Nephron (organoid): ENCODE measurements around the gene SND1.
A peak's percentile ranks its signal among the peaks of the same experiment; 100 is the strongest.

Experiments used
- H3K27ac Mint-ChIP-seq, 3 experiments: 2 replicates each; pipeline ENCODE4 v1.8.0; 2020; ENCODE audit warnings: mixed read lengths in 3 of 3, mild to moderate bottlenecking in 2 of 3, moderate library complexity in 1 of 3
- H3K27me3 Mint-ChIP-seq: 2 replicates; pipeline ENCODE4 v1.8.0; 2021; ENCODE audit warnings: low read depth, mild to moderate bottlenecking, moderate library complexity, mixed read lengths
- H3K36me3 Mint-ChIP-seq: 2 replicates; pipeline ENCODE4 v1.8.0; 2020; ENCODE audit warnings: low read depth, mixed read lengths
- H3K4me1 Mint-ChIP-seq: 2 replicates; pipeline ENCODE4 v1.8.0; 2020; ENCODE audit warnings: mixed read lengths
- H3K4me3 Mint-ChIP-seq, 3 experiments: 2 replicates each; pipeline ENCODE4 v1.8.0; 2020; ENCODE audit warnings: mild to moderate bottlenecking in 3 of 3, mixed read lengths in 3 of 3, moderate library complexity in 2 of 3
- H3K9me3 Mint-ChIP-seq: 2 replicates; pipeline ENCODE4 v1.8.0; 2020; ENCODE audit warnings: mixed read lengths
- TF ChIP-seq, protein P1 (sequence below), 3 experiments: fragments of 200-600 bp; sonication (generic); IDR thresholded peaks; one replicate each; pipeline ENCODE4 v1.5.0; 2021; ENCODE audit warnings: antibody characterized with exemption in 3 of 3; ENCODE audit not compliant: unreplicated experiment in 3 of 3

Gene SND1

GRCh38 chr7:127705461-127705959, 53.5 kb downstream of the SND1 start:
- TF ChIP-seq, protein P1, sequence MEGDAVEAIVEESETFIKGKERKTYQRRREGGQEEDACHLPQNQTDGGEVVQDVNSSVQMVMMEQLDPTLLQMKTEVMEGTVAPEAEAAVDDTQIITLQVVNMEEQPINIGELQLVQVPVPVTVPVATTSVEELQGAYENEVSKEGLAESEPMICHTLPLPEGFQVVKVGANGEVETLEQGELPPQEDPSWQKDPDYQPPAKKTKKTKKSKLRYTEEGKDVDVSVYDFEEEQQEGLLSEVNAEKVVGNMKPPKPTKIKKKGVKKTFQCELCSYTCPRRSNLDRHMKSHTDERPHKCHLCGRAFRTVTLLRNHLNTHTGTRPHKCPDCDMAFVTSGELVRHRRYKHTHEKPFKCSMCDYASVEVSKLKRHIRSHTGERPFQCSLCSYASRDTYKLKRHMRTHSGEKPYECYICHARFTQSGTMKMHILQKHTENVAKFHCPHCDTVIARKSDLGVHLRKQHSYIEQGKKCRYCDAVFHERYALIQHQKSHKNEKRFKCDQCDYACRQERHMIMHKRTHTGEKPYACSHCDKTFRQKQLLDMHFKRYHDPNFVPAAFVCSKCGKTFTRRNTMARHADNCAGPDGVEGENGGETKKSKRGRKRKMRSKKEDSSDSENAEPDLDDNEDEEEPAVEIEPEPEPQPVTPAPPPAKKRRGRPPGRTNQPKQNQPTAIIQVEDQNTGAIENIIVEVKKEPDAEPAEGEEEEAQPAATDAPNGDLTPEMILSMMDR (IDR thresholded peaks at IDR 0.05; ENCODE audit: unreplicated experiment in 3 of 3) = no peak
- no peak overlapping the region for H3K27ac Mint-ChIP-seq

GRCh38 chr7:127706766-127707165, 54.8 kb downstream of the SND1 start:
- H3K36me3 Mint-ChIP-seq = peaks cover 69% of the 10 kb centered on the region
- peaks cover 13% of the 10 kb centered on the region for H3K9me3 Mint-ChIP-seq
- no peak overlapping the region for H3K27ac Mint-ChIP-seq
- TF ChIP-seq, protein P1 (IDR thresholded peaks at IDR 0.05; ENCODE audit: unreplicated experiment in 3 of 3) = no peak
- H3K4me3 Mint-ChIP-seq = no peak overlapping the region
- H3K27me3 Mint-ChIP-seq = no peaks in the 10 kb centered on the region
- H3K4me1 Mint-ChIP-seq = no peaks in the 10 kb centered on the region

More at GRCh38 chr7:127705461-127705959, 53.5 kb downstream of the SND1 start:
- Mint-ChIP-seq H3K36me3 (peaks cover 68% of the 10 kb centered on the region), H3K4me1 (no peaks in the 10 kb centered on the region), H3K27me3 (no peaks in the 10 kb centered on the region), H3K4me3 (no peak overlapping the region), H3K9me3 (peaks cover 4% of the 10 kb centered on the region)

GRCh38 chr7:127708201-127708600, 56.2 kb downstream of the SND1 start:
- TF ChIP-seq, protein P1 (IDR thresholded peaks at IDR 0.05; ENCODE audit: unreplicated experiment in 3 of 3) = no peak
- Mint-ChIP-seq H3K4me3 (no peak overlapping the region), H3K27ac (peak overlapping the region in 1 of 3 experiments; percentile 21), H3K9me3 (peaks cover 21% of the 10 kb centered on the region), H3K36me3 (peaks cover 73% of the 10 kb centered on the region), H3K4me1 (no peaks in the 10 kb centered on the region), H3K27me3 (peaks cover 3% of the 10 kb centered on the region)

GRCh38 chr7:127708788-127709187, 56.8 kb downstream of the SND1 start:
- H3K4me3 Mint-ChIP-seq = no peak overlapping the region
- TF ChIP-seq, protein P1 (IDR thresholded peaks at IDR 0.05; ENCODE audit: unreplicated experiment in 3 of 3) = peak; percentile 69 to 83 (median 82)
- H3K27me3 Mint-ChIP-seq = peaks cover 3% of the 10 kb centered on the region
- peaks cover 21% of the 10 kb centered on the region for H3K9me3 Mint-ChIP-seq
- H3K36me3 Mint-ChIP-seq = peaks cover 75% of the 10 kb centered on the region
- peak overlapping the region in 1 of 3 experiments; percentile 21 for H3K27ac Mint-ChIP-seq
- H3K4me1 Mint-ChIP-seq = no peaks in the 10 kb centered on the region

- Mint-ChIP-seq H3K27ac (no peak overlapping the region), H3K4me3 (no peak overlapping the region), H3K36me3 (peaks cover 83% of the 10 kb centered on the region), H3K4me1 (no peaks in the 10 kb centered on the region), H3K27me3 (peaks cover 3% of the 10 kb centered on the region), H3K9me3 (peaks cover 21% of the 10 kb centered on the region)
- TF ChIP-seq, protein P1 (IDR thresholded peaks at IDR 0.05; ENCODE audit: unreplicated experiment in 3 of 3) = no peak
Measured at GRCh38 chr7:127710635-127711034, 58.6 kb downstream of the SND1 start.

DNA sequence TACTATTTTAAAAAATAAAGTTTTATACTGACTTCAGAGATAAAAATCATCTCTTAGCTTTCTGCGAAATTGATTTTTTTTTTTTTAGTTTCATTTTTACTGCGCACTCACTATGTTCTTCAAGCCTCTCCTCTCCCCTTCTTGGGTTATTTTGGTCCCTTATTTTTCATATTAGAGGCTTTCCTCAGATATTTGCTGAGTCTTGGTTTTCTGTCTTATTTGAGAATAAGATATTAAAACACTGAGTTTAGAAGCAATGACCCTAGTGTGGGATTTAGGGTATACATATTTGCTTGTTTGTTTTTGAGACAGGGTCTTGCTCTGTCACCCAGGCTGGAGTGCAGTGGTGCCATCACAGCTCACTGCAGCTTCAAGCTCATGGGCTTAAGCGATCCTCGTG, 59.9 kb downstream of the SND1 start:
- H3K36me3 Mint-ChIP-seq = peaks cover 89% of the 10 kb centered on the region

More for the DNA sequence above, 59.9 kb downstream of the SND1 start:
- H3K27me3 Mint-ChIP-seq = peaks cover 3% of the 10 kb centered on the region
- peaks cover 21% of the 10 kb centered on the region for H3K9me3 Mint-ChIP-seq
- no peaks in the 10 kb centered on the region for H3K4me1 Mint-ChIP-seq
- H3K27ac Mint-ChIP-seq = no peak overlapping the region
- TF ChIP-seq, protein P1 (IDR thresholded peaks at IDR 0.05; ENCODE audit: unreplicated experiment in 3 of 3) = no peak
- no peak overlapping the region for H3K4me3 Mint-ChIP-seq
